ENCODE data around the gene E2F8. TPM values are rescaled to one million over a fixed set of nuclear protein-coding genes. Genes with fewer than 3 reads are reported as not detected.
A peak's percentile ranks its signal among the peaks of the same experiment; 100 is the strongest.

Gene E2F8
- total and polyA plus RNA-seq, 8 donors = 2.3 to 79.7 (median 41.8) TPM

DNA sequence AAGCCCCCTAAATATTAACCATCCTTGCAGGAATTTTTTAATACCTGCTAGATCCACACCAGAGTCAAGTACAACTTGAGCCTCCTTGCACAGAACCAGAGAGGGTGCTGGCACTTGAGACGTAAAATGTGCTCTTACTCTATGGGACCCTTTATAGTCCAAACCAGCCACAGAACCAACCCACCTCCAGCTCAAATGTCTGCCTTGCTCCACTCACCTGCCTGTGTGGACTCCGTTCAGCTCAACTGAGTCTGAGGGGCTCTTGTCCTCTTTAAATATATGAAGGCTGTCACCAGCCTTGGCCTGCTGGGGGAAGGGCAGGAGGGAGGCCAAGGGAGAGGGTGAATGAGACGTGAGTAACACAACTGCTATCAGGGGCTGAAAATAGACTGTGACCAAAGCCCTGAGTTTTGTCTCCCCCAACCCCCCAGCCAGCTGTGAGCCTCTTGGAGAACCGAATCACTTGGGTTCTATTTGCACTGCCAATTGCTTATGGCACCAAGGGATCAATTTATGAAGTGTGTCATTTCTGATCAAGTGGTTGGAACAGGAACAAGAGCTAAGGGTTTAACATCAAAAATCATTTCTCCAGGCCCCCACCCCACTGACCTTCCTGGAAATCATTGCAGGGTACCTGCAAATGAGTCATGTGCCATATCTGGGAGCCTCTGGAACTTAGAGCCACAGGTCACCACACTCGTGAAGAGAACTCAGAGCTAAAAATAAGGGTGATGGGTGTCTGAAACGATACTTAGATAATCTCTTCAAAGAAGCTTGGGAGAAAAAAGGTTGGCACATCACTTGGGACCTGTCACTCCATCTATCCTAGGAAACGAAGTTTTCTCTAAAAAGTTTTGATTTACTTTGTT lies 38.8 kb downstream of the E2F8 start, which contains the start of gene CSRP3:
Gene CSRP3 (minus strand): TSS at position 247 of the 869 bp plus-strand sequence. CDS start 9,535 bp downstream, outside the sequence.
- DNase-seq (no peak), ATAC-seq (no peak)
- H3K27me3 ChIP-seq = peaks cover 0 to 16% of the 10 kb centered on the region in 2 donors
- no peak within 1 kb of the TSS for H3K27ac ChIP-seq
- no peaks in the 10 kb centered on the region for H3K9me3 ChIP-seq
- H3K4me1 ChIP-seq = no peaks in the 10 kb centered on the region
- intact Hi-C loops (cut with DNase I) = no loop called here
- no peak within 1 kb of the TSS for H3K4me3 ChIP-seq
- no peaks in the 10 kb centered on the region for H3K36me3 ChIP-seq
- TF ChIP-seq, protein P1, sequence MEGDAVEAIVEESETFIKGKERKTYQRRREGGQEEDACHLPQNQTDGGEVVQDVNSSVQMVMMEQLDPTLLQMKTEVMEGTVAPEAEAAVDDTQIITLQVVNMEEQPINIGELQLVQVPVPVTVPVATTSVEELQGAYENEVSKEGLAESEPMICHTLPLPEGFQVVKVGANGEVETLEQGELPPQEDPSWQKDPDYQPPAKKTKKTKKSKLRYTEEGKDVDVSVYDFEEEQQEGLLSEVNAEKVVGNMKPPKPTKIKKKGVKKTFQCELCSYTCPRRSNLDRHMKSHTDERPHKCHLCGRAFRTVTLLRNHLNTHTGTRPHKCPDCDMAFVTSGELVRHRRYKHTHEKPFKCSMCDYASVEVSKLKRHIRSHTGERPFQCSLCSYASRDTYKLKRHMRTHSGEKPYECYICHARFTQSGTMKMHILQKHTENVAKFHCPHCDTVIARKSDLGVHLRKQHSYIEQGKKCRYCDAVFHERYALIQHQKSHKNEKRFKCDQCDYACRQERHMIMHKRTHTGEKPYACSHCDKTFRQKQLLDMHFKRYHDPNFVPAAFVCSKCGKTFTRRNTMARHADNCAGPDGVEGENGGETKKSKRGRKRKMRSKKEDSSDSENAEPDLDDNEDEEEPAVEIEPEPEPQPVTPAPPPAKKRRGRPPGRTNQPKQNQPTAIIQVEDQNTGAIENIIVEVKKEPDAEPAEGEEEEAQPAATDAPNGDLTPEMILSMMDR (IDR thresholded peaks at IDR 0.05) = no peak

DNA sequence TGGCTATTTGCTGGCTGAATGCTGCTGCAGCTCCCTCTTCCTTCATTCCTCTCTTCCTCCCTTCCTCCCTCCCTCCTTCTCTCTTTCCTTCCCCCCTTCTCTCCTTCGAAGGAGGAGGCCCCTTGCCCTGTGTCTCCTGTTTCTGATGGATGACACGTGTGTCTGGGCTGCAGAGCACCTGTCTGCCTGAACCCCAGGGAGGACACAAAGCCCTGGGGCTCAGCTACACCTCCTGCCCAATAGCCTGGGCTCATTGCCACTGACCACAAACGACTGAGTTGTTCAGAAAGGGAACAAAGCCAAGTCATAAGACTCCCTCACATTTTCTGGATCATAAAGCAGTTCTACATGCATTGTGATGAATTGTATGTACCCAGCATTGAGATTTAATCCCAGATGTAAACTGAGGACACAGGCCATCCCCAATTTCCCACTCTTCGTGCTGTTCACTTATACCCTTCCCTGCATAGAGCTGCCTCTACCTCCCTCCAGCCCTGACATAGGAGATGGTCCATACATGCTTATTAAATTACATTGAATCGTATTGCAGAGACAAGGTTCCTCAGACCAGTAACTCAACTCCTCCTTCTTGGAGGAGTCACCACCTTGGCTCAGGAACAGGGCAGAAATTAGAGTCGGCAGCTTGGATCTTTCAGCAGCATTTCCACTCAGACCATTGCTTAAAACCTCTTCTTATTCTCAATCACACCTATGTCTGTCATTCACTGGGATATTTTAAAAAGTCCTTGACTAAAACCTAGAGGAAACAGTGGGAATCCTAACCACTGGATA lies 40.1 kb downstream of the E2F8 start:
- Histone ChIP-seq H3K27ac (no peak overlapping the region), H3K4me1 (no peaks in the 10 kb centered on the region), H3K9me3 (no peaks in the 10 kb centered on the region), H3K27me3 (peaks cover 0 to 11% of the 10 kb centered on the region in 2 donors), H3K4me3 (no peak overlapping the region), H3K36me3 (no peaks in the 10 kb centered on the region)
- ATAC-seq (peak; percentile 86), DNase-seq (peak in 2 of 4 donors; percentile 24 to 55)
- intact Hi-C loops (cut with DNase I) = no loop called here
- TF ChIP-seq, protein P1 (IDR thresholded peaks at IDR 0.05) = no peak

DNA sequence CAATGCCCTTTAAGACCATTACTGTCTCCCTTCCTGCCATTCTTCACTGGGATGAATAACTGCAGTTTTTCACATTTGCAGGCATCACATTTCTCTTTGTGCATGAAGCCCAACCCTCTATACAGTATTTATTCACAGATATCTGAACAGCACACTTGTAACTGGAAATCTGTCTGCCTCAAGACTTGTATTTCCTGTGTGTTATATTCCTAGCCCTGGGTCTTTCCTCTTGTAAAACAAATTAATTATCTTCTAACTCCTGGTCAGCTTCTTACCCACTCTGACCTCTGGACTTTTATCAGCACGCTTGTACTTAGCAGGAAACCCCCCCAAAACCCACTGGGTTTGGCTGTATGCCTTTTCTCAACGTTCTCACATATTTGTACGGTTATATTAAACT lies 41.0 kb downstream of the E2F8 start:
- TF ChIP-seq, protein P1 (IDR thresholded peaks at IDR 0.05) = no peak
- Histone ChIP-seq H3K4me3 (no peak overlapping the region), H3K27me3 (peaks cover 0 to 11% of the 10 kb centered on the region in 2 donors), H3K27ac (no peak overlapping the region), H3K36me3 (no peaks in the 10 kb centered on the region), H3K9me3 (no peaks in the 10 kb centered on the region), H3K4me1 (no peaks in the 10 kb centered on the region)
- ATAC-seq (no peak), DNase-seq (peak in 1 of 4 donors; percentile 26)
- intact Hi-C loops (cut with DNase I) = no loop called here

DNA sequence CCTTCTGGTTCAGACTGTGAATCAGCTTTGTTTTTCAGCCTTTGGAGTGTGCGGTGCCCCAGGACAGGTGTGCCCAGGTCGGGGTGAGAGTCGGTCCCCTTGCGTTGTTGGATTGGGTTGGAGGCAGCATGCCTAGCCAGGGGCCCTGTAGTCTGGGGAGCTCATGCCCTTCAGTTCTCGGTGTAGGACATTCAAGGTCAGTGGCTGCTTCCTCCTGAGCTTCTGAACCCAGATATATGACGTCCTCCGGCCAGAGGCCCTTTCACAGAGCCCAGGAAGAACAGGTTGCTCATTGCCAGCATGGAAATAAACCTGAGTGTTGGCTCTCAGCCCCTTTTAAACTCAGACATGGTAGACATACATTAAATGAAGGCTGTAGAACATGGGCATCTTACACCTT lies 41.7 kb downstream of the E2F8 start:
- TF ChIP-seq, protein P1 (IDR thresholded peaks at IDR 0.05) = no peak
- Histone ChIP-seq H3K4me1 (no peaks in the 10 kb centered on the region), H3K4me3 (no peak overlapping the region), H3K36me3 (no peaks in the 10 kb centered on the region), H3K27me3 (peaks cover 0 to 11% of the 10 kb centered on the region in 2 donors), H3K9me3 (no peaks in the 10 kb centered on the region), H3K27ac (no peak overlapping the region)
- intact Hi-C loops (cut with DNase I) = no loop called here
- DNase-seq = no peak
- no peak for ATAC-seq

DNA sequence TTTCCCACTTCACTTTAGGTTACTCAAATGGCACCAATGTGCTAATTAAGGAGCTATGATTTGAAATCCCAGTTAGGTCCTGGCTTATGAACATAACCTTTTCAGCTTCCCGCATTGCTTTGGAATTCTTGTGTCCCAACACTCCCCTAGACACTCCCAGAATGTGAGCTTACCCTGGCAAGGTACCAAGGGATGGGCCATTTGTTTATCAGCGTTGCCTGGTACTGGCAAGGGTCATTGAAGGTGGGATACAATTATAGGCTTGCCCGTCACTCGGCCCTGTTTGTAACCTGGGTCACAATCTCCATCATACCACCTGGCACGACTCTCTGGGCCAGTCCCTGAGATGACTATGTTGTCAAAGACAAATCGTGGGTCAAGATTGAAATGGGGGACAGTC lies 44.3 kb downstream of the E2F8 start:
- Histone ChIP-seq H3K4me1 (no peaks in the 10 kb centered on the region), H3K27me3 (peaks cover 0 to 7% of the 10 kb centered on the region in 2 donors), H3K36me3 (no peaks in the 10 kb centered on the region), H3K4me3 (no peak overlapping the region), H3K9me3 (no peaks in the 10 kb centered on the region), H3K27ac (no peak overlapping the region)
- ATAC-seq = no peak
- DNase-seq = no peak
- TF ChIP-seq, protein P1 (IDR thresholded peaks at IDR 0.05) = no peak
- intact Hi-C loops (cut with DNase I) = no loop called here
